CD4-positive, CD25-positive, alpha-beta regulatory T cell (primary cell): ENCODE data around the gene CELSR1. TPM values are rescaled to one million over a fixed set of nuclear protein-coding genes. Genes with fewer than 3 reads are reported as not detected.
A peak's percentile ranks its signal among the peaks of the same experiment; 100 is the strongest.

ENCODE experiments used
- ATAC-seq, 2 donors: fragments of 150-1000 bp; cut with Tn5 transposase; one replicate each; pipeline ENCODE4 v1.10.0; 2021; ENCODE audit warnings: low read depth in 2 of 2, moderate number of reproducible peaks in 2 of 2, moderate library complexity in 1 of 2
- DNase-seq, 3 donors: peaks; one replicate each; pipeline versions ENCODE4 v3.0.0 to v3.0.0-alpha.2; 2012 to 2022; ENCODE audit warnings: mixed read lengths in 1 of 3
- H3K27ac ChIP-seq: one replicate; pipeline ENCODE4 v1.7.0; 2013; ENCODE audit warnings: mild to moderate bottlenecking, low read length; ENCODE audit not compliant: insufficient read depth, poor library complexity, severe bottlenecking
- H3K27me3 ChIP-seq: one replicate; pipeline ENCODE4 v1.7.0; 2013; ENCODE audit warnings: low read length; ENCODE audit not compliant: control insufficient read depth, insufficient read depth
- H3K36me3 ChIP-seq: one replicate; pipeline ENCODE4 v1.7.0; 2013; ENCODE audit warnings: mild to moderate bottlenecking, low read length, moderate library complexity; ENCODE audit not compliant: control insufficient read depth, insufficient read depth
- H3K4me1 ChIP-seq: 2 replicates; pipeline ENCODE4 v1.7.0; 2013; ENCODE audit warnings: mild to moderate bottlenecking, low read length; ENCODE audit not compliant: insufficient read depth, control insufficient read depth, poor library complexity, severe bottlenecking
- H3K4me3 ChIP-seq: one replicate; pipeline ENCODE4 v1.7.0; 2013; ENCODE audit warnings: low read depth, mild to moderate bottlenecking, low read length, moderate library complexity
- H3K9me3 ChIP-seq, 2 experiments: 1 replicate in 1 of 2; 2 replicates in 1 of 2; pipeline ENCODE4 v1.7.0; 2013; ENCODE audit warnings: low read length in 2 of 2, mild to moderate bottlenecking in 1 of 2, moderate library complexity in 1 of 2; ENCODE audit not compliant: control insufficient read depth in 2 of 2
- H3K27ac Mint-ChIP-seq, 3 donors: one replicate each; pipeline ENCODE4 v1.8.0; 2020 to 2022; ENCODE audit warnings: mild to moderate bottlenecking in 3 of 3, mixed read lengths in 3 of 3, moderate library complexity in 2 of 3
- H3K27me3 Mint-ChIP-seq: one replicate; pipeline ENCODE4 v1.8.0; 2022; ENCODE audit warnings: mild to moderate bottlenecking, mixed read lengths
- H3K36me3 Mint-ChIP-seq: one replicate; pipeline ENCODE4 v1.8.0; 2020; ENCODE audit warnings: mixed read lengths
- H3K4me1 Mint-ChIP-seq, 4 donors: one replicate each; pipeline ENCODE4 v1.8.0; 2020 to 2022; ENCODE audit warnings: mixed read lengths in 4 of 4, mild to moderate bottlenecking in 1 of 4
- H3K4me3 Mint-ChIP-seq, 4 donors: one replicate each; pipeline ENCODE4 v1.8.0; 2020 to 2022; ENCODE audit warnings: mild to moderate bottlenecking in 4 of 4, mixed read lengths in 4 of 4, moderate library complexity in 3 of 4
- H3K9me3 Mint-ChIP-seq, 7 donors: one replicate each; pipeline ENCODE4 v1.8.0; 2020 to 2022; ENCODE audit warnings: mixed read lengths in 7 of 7, mild to moderate bottlenecking in 3 of 7, moderate library complexity in 2 of 7
- polyA plus RNA-seq, 4 donors: library from polyadenylated mRNA; unstranded; fragments of 300-500 nt; fragmentation: Illumina TruSeq; gene quantifications; one replicate each; pipeline ENCODE4 v1.2.3, GENCODE V29; 2021
- total RNA-seq: library from RNA; stranded (reverse); gene quantifications from one replicate; pipeline ENCODE4 v1.2.3, GENCODE V29; 2022

The CELSR1 gene
- total and polyA plus RNA-seq, 5 donors from 2014 or later: 0.10 to 1.4 (median 0.45) TPM; not detected in 1

DNA sequence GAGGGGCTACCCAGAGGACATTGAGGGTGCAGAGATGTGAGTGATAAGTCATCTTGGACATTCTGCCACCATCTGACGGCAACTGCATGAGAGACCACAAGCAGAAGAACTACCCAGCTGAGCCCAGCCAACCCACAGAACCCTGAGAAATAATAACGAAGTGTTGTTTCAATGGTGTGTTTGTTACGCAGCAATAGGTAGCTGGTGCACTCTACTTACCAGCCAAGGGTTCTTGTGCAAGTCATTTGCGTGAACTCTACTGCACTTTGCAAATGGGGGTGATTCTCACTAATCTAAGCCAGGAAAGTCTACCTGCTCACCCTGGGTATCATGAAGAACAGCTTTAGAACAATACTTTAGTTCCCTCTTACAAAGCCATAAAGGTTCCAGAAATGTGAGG, 15.8 kb upstream of the CELSR1 start:
- no peaks in the 10 kb centered on the region for H3K27me3 ChIP-seq
- H3K4me3 Mint-ChIP-seq: no peak overlapping the region
- ATAC-seq: no peak

DNA sequence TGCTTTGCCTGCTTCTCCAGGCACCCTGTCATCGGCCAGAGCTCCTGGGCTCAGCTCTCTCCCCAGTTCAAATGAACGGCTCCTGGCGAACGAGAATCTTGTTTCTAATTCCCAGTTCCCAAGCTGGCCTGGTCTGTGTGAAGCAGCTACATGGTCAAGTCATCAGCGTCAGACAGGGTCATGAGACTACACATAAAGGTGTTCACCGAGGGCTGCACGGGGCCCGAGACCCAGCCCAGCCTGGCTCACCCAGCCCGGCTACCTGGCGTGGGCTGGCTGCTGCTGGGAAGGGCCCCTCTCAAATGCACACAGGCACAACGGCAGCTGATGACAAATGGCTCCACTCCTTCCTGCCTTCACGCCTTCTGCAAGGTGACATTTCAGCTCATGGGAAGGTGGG, 14.6 kb upstream of the CELSR1 start:
- Histone ChIP-seq H3K4me3 (no peak overlapping the region), H3K27ac (no peak overlapping the region), H3K36me3 (no peaks in the 10 kb centered on the region), H3K27me3 (no peaks in the 10 kb centered on the region), H3K4me1 (no peaks in the 10 kb centered on the region), H3K9me3 (peaks cover 0 to 10% of the 10 kb centered on the region in 2 experiments)
- peaks cover 0 to 8% (median 2%) of the 10 kb centered on the region in 7 donors for H3K9me3 Mint-ChIP-seq
- no peak overlapping the region for H3K4me3 Mint-ChIP-seq
- peaks cover 4% of the 10 kb centered on the region for H3K36me3 Mint-ChIP-seq
- H3K27me3 Mint-ChIP-seq: peaks cover 7% of the 10 kb centered on the region
- H3K4me1 Mint-ChIP-seq: no peaks in the 10 kb centered on the region
- ATAC-seq: no peak
- DNase-seq: no peak
- no peak overlapping the region for H3K27ac Mint-ChIP-seq

More for the DNA sequence above, 15.8 kb upstream of the CELSR1 start:
- Mint-ChIP-seq H3K36me3 (peaks cover 4% of the 10 kb centered on the region), H3K27ac (no peak overlapping the region), H3K4me1 (no peaks in the 10 kb centered on the region), H3K9me3 (peaks cover 0 to 12% (median 2%) of the 10 kb centered on the region in 7 donors), H3K27me3 (peaks cover 7% of the 10 kb centered on the region)
- Histone ChIP-seq H3K36me3 (no peaks in the 10 kb centered on the region), H3K27ac (no peak overlapping the region), H3K4me1 (no peaks in the 10 kb centered on the region), H3K9me3 (peaks cover 0 to 10% of the 10 kb centered on the region in 2 experiments), H3K4me3 (no peak overlapping the region)
- DNase-seq: no peak

DNA sequence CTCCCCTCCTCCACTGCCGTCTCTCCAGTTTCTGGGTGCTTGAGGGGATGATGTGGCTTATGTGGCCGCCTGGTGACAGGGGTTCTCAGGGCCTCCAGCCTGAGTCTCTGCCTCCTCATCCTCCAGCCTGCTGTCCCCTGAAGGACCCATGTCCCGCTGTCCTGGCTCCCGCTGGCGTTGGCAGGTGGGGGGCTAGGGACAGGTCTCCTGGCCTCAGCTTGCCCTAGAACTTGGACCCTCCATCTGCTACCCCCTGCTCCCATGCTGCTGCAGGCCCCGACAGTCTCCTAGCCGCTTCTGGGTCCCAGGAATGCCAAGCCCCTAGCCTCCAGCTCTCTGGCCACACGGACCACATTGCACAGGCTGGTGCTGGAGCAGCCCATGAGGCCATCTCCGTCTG, 13.9 kb upstream of the CELSR1 start:
- no peak for DNase-seq

DNA sequence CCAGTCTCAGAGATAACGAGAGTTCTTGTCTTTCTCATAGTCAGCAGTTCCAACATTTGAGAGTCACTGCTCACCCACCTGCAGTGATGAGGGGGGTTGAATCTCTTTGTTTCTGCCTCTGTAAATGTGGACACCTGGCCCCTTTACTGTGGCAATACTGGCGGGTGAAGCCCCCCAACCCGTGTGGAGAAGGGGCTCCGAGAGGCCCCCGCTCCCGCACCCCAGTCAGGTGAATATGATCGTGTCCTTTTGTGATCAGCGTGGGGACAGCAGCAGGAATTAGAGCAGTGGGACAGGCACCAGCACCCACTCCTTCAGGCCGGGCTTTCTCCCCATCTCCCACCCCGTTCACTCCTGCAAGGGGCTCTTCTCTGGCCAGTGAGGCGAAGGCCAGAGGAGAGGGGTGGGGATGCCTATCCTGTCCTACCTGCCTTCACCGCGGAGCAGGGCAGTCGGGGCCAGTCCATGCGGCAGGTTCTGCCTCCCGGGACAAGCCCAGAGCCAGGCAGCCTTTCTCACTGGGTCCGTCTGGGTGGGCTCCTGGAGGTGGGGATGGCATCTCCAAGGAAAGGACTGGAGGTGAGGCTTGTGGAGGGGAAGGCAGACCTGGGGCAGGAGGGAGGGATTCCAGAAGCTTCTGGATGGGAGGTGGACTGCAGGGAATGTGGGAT, 12.7 kb upstream of the CELSR1 start:
- Mint-ChIP-seq H3K27me3 (peaks cover 10% of the 10 kb centered on the region), H3K4me1 (no peaks in the 10 kb centered on the region), H3K36me3 (peaks cover 4% of the 10 kb centered on the region), H3K4me3 (no peak overlapping the region), H3K9me3 (peaks cover 0 to 3% (median 0%) of the 10 kb centered on the region in 7 donors), H3K27ac (no peak overlapping the region)
- no peak overlapping the region for H3K4me3 ChIP-seq
- no peaks in the 10 kb centered on the region for H3K27me3 ChIP-seq
- H3K4me1 ChIP-seq: no peaks in the 10 kb centered on the region
- no peaks in the 10 kb centered on the region for H3K36me3 ChIP-seq
- H3K27ac ChIP-seq: no peak overlapping the region
- ATAC-seq (no peak), DNase-seq (no peak)
- H3K9me3 ChIP-seq: peaks cover 0 to 4% of the 10 kb centered on the region in 2 experiments

More for the DNA sequence above, 13.9 kb upstream of the CELSR1 start:
- H3K4me1 Mint-ChIP-seq: no peaks in the 10 kb centered on the region
- peaks cover 0 to 4% of the 10 kb centered on the region in 2 experiments for H3K9me3 ChIP-seq
- H3K4me3 Mint-ChIP-seq: no peak overlapping the region
- no peak for ATAC-seq
- no peak overlapping the region for H3K27ac ChIP-seq
- H3K4me1 ChIP-seq: no peaks in the 10 kb centered on the region
- no peak overlapping the region for H3K4me3 ChIP-seq
- peaks cover 4% of the 10 kb centered on the region for H3K36me3 Mint-ChIP-seq
- no peaks in the 10 kb centered on the region for H3K27me3 ChIP-seq
- H3K9me3 Mint-ChIP-seq: peaks cover 0 to 3% (median 0%) of the 10 kb centered on the region in 7 donors
- H3K36me3 ChIP-seq: no peaks in the 10 kb centered on the region
- H3K27me3 Mint-ChIP-seq: peaks cover 7% of the 10 kb centered on the region
- H3K27ac Mint-ChIP-seq: no peak overlapping the region

DNA sequence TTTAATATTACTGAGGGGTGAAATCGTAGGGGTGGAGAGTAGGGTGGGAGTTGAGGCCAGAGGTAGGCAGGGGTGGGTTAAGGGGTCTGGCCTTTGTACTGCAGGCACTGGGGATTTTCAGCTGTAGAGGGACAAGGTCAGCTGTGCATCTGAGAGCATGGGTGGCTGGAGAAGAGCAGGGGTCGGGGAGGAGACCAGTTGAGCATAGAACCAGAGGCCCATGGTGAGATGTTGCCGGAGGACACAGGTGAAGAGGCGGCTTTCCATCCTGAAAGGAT, 12.1 kb upstream of the CELSR1 start:
- peaks cover 0 to 3% (median 0%) of the 10 kb centered on the region in 7 donors for H3K9me3 Mint-ChIP-seq
- H3K36me3 ChIP-seq: no peaks in the 10 kb centered on the region
- no peak overlapping the region for H3K27ac ChIP-seq
- no peak overlapping the region for H3K27ac Mint-ChIP-seq
- ATAC-seq (no peak), DNase-seq (no peak)
- no peak overlapping the region for H3K4me3 ChIP-seq
- H3K4me1 ChIP-seq: no peaks in the 10 kb centered on the region
- H3K27me3 ChIP-seq: no peaks in the 10 kb centered on the region
- peaks cover 0 to 4% of the 10 kb centered on the region in 2 experiments for H3K9me3 ChIP-seq
- peaks cover 4% of the 10 kb centered on the region for H3K36me3 Mint-ChIP-seq
- H3K4me3 Mint-ChIP-seq: no peak overlapping the region
- peaks cover 14% of the 10 kb centered on the region for H3K27me3 Mint-ChIP-seq
- H3K4me1 Mint-ChIP-seq: no peaks in the 10 kb centered on the region

DNA sequence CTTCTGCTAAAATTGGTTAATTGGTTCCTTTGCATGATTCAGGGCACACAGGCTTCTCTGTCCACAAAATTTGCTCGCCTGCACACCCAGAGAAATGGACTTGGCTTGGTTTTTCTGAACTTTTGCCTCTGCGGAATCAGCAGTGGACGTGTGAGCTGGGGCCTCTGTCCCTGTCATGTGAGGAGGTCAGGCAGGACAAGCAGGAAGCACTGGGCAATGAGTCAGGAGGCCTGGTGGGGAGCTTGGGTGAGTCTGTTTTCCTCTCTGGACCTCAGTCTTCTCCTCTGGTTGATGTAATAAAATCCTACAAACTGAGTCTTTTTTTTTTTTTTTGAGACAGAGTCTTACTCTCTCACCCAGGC, 10.4 kb upstream of the CELSR1 start:
- Histone ChIP-seq H3K9me3 (peaks cover 0 to 4% of the 10 kb centered on the region in 2 experiments), H3K4me3 (no peak overlapping the region), H3K27ac (no peak overlapping the region), H3K36me3 (no peaks in the 10 kb centered on the region), H3K27me3 (no peaks in the 10 kb centered on the region), H3K4me1 (no peaks in the 10 kb centered on the region)
- H3K27ac Mint-ChIP-seq: no peak overlapping the region
- DNase-seq (no peak), ATAC-seq (peak in 1 of 2 donors; percentile 28)
- H3K27me3 Mint-ChIP-seq: peaks cover 18% of the 10 kb centered on the region
- no peaks in the 10 kb centered on the region for H3K36me3 Mint-ChIP-seq
- H3K4me3 Mint-ChIP-seq: no peak overlapping the region
- H3K9me3 Mint-ChIP-seq: peaks cover 0 to 2% (median 0%) of the 10 kb centered on the region in 7 donors
- H3K4me1 Mint-ChIP-seq: no peaks in the 10 kb centered on the region

DNA sequence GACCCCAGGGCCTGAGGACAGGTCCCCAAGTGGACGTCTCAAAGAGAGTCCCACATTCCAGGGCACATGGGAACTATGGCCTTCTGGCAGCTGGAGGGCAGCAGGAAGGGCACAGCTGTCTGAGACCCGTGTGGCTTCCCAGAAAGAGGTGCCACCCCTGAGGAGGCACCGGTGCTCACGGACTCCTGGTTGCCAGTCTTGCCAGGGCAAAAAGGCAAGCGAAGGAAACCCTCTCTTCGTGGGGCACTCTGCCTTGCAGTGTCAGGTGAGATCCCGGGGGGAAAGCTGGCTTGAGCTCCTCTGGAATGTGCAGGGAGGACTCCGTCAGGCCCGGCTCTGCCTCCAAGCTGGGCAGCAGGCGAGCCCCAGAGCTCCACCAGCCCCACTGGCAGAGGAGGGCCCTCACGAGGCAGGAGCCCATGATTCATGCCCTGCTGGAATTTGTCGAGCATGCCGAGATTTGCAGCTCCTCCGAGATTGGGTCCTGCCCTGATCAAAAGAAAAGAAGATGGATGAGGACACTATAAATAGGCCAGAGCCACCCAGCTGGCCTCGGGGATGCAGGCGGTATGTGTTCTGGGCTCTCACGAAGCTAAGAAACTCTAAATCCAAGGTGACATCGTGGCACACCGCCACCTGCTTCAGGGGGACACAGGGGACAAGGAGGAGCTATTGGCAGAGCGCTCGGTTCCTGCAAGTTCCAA, 9.9 kb upstream of the CELSR1 start:
- Mint-ChIP-seq H3K4me3 (no peak overlapping the region), H3K9me3 (peaks cover 0 to 2% (median 0%) of the 10 kb centered on the region in 7 donors), H3K27ac (no peak overlapping the region), H3K27me3 (peaks cover 16% of the 10 kb centered on the region), H3K4me1 (no peaks in the 10 kb centered on the region), H3K36me3 (no peaks in the 10 kb centered on the region)
- Histone ChIP-seq H3K36me3 (no peaks in the 10 kb centered on the region), H3K9me3 (peaks cover 0 to 2% of the 10 kb centered on the region in 2 experiments), H3K4me3 (no peak overlapping the region), H3K27ac (no peak overlapping the region), H3K4me1 (no peaks in the 10 kb centered on the region), H3K27me3 (no peaks in the 10 kb centered on the region)
- DNase-seq (no peak), ATAC-seq (no peak)
